NCI-H1092 treated with DMSO at 0.1 percent for 48 hours (cell line): ENCODE data around the gene OTUD4.
"Not testable (repeated sequence)": the region's sequence is repeated elsewhere in the genome, so short reads cannot be mapped to it uniquely, and the experiment has no call there.

ENCODE experiments used
- DNase-seq: peaks from one replicate; lab custom pipeline; 2025; lab: John Stamatoyannopoulos, UW

The OTUD4 gene

DNA sequence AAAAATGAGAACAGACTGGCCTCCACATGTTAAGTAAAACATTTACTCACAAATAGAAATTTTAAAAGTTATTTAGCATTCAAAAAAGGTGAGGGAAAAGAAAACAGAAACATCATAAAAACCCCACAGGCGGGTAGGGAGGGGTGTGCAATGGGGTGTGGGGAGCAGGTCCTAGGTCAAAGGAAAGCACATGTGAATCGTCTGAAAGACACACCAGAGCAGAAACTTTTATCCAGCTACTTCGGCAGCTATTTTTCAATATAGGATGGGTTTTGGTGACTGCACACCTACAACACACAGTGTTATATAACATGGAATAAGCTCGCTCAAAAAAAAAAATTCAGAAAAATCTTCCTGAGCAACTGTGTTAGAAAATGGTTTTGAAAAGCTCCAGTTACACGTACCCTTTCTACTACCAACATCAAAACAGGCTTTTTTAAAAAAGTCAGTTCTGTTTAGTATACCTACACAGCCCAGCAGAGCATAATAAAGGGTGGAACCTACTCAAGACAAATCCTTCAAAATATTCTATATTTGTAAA, 1.6 kb downstream of the OTUD4 start:
- DNase-seq, result no peak

- no peak for DNase-seq
Measured at GRCh38 chr4:145177906-145178538, 2.4 kb downstream of the OTUD4 start.

DNA sequence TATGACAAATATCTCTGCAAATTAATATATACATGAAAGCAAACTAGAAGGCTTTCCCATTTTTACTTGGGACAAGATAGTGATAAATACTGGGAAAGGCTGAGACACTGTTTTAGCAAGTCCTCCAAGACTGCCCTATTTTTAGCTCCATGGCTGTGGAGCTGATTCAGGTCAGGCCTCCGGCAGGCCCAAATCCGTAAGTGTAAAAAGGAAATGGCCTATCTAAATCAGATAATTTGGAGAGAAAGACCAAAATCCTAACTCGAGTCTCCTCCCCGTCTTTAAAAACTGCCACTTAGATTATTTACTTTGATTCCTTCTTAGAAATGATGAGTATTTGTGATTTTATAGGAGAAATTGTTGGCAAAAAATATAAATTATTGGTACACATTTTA, 2.9 kb downstream of the OTUD4 start:
- no peak for DNase-seq

DNA sequence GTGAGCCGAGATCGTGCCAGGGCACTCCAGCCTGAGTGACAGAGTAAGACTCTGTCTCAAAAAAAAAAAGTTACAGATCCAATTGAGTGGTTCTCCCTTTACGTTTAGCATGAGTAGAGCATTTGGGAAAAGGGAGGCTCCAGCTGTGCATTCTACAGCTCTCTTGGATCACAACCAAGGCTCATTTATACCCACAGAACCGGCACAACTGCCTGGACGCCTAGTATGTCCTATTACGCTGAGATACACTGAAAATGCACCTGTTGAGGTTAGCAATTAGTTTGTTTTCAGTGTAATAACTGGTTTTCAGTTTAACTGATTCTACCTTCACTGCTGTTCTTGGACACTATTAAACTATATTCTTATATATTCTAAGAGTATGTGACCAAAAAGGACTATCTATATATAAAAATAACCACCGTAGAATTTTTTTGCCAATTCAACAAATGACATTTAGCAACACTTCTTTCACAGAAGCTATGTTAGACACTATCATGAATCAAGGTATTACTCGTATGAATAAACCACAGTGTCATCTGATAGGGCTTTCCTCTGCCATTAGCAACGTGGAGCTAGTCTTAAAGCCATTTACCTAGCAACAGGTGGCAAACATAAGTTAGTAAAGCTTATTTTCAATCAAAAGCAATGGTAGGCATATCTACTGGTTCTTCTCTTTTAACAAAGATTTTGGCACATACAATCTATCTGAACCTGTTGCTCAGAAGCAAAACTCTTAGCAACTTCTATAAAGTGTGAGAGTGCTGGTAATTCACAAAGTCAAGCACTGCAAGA, 3.6 kb downstream of the OTUD4 start:
- DNase-seq, result no peak

GRCh38 chr4:145171911-145172310, 8.5 kb downstream of the OTUD4 start:
- no peak for DNase-seq

DNA sequence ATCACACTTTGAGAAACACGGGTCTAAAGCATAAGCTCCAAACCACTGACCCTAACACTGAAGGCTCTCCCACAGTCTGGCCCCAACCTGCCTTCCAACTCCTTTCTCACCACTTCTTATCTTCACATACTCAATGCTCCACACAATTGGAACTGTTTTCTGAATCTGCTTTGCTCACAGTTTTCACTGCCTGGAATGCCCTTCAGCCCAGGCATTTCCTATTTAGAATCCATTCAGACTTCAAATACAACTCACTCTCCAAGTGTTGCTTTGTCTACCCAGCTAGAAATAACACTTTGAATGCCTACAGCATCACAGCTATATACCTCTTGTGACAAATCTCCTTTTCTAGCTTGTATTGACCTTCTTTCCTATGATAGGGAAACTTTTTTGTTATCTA, 10.2 kb downstream of the OTUD4 start:
- no peak for DNase-seq

DNA sequence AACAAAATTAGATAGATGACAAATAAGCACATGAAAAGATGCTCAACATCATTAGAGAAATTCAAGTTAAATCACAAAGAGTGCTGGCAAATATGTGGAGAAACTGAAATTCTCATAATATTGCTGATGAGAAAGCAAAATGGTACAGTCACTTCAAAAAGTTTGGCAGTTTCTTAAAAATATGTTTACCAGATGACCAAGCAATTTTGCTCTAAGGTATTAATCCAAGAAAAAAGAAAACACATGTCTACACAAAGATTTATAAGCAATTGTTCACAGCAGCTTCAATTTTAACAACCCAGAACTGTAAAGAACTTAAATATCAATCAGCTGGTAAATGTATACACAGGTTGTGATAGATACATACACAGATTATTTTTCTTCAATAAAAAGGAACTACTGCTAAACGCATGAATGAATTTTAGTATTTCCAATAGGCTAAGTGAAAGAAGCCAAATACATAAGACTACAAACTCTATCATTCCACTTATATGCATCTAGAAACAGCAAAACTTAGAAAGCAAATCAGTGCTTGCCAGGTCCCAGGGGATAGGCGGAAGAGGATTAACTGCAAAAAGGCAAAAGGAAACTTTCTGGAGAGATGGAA, 11.7 kb downstream of the OTUD4 start:
- DNase-seq, result no peak

DNA sequence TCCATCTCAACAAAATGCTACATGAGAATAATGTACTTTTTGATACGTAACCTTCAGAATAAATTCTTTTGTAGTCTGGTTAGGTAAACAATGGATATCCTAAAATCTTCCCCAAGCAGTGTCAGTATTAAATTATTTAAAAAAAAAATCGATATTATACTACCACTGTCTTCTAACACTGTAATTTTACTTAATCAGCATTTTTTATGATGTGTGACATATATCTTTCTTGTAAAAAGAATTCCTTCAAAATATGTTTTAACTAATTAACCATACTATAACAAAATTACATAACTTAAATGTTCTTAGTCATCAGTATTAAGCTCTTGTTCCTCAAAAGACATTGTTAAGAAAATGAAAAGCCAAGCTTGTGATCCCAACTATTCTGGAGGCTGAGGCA, 12.5 kb downstream of the OTUD4 start:
- no peak for DNase-seq

DNA sequence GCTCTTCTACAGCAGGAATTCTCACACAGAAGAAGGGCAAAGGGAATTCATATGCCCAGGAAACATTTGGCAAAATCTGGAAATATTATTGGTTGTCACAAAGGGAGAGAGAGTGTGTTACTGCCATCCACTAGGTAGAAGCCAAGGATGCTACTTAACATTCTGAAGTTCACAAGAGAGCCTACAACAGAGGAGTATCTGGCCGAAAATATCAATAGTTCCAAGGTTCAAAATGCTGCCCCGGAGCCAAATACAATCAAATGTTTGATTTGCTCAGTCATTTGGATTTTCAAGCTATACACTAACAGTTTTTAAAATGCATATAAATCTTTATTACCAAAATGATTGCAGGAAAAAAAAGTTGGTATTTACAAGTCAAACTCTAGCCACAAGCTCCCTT, 18.8 kb downstream of the OTUD4 start:
- no peak for DNase-seq

DNA sequence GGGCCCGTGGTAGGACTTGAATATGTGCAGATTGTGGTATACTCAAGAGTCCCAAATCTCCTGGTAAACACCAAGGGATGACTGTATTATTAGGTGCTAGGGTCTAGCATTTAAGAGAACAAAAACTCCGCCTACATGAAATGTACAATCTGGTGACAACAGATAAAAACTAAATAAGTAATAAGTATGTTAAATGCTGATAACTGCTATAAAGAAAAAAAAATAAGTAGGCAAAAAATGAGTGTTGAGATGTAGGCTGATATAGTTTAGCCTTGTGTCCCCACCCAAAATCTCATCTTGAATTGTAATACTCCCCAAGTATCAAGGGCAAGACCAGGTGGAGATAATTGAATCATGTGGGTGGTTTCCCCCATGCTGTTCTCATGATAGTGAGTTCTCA, 23.4 kb downstream of the OTUD4 start:
- DNase-seq, result no peak

DNA sequence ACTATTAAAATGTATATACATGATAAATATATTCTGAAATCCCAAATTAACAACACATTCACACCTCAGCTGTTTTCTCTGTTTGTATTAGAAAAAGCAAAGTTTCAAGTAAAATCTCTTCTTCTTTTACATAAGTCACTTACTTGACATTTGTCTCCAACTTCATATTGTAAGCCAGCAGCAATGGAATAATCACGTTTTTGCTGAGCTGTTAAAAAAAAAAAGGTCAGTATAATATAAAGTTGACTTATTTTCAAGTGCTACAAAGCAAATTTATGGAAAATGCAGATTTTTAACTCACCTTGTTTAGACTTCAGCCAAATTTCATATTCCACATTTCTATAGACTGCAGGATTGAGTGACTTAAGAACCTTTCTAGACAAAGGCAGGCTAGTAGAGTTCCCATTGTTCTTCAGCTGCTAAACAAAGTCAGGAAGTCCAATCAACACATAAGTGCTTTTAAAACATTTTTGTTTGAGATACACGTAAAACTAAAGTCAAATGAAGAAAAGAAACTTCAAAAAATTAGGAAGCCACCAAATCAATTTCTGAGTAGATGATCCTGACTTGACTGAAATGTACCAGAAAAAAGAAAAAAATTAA, 25.0 kb downstream of the OTUD4 start:
- DNase-seq, result no peak

DNA sequence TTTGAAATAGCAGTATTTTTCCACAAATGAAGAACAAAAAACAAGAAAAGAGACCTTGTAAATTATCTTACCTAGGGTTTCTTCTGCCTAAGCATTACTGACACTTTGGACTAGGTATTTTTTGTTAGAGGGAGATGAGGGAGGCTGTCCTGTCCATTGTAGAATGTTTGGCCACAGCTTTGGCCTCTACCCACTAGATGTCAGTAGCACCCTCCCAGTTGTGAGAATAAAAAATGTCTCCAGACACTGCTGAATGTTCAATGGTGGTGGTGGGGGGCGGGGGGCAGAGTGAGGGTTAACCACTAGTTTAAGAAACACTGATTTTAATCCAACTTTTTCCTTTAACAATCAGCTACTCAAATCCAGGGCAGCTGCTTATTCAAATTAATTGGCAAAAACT, 25.8 kb downstream of the OTUD4 start:
- DNase-seq, result no peak

GRCh38 chr4:145153904-145154298, 26.5 kb downstream of the OTUD4 start:
- DNase-seq, result no peak

- DNase-seq, result no peak
Measured at GRCh38 chr4:145153181-145153903, 27.0 kb downstream of the OTUD4 start.

DNA sequence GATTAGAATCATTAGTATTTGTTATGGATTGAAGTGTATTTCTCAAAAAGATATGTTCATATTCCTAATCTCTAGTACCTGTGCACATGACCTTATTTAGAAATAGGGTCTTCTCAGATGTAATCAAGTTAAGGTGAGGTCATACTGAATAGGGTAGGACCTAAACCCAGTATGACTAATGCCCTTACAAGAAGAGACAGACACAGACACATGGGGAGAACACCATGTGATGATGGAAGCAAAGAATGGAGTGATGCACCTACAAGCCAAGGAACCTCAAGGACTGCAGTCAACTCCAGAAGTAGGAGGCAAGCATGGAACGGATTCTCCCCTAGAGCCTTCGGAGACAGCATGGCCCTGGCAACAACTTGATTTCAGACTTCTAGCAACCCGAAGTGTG, 31.4 kb downstream of the OTUD4 start:
- no peak for DNase-seq

DNA sequence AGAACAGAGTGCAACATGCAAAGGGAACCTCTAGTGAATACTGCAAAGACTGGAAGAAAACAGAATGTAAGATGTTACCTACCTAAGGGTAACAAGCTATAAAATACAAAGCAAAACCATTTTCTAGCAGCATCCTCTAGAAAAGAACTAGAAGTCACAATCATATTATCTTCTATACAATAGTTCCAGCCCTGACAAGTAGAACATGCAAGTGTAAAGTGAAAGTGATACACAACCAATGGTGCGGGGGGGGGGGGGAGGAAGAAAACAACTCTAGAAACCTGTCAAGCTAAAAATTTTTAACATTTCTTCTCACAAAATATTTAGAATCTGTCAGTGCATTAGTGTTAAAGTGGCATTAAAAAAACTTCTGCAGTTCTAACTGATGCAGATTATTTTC, 44.2 kb downstream of the OTUD4 start:
- not testable (repeated sequence) for DNase-seq

DNA sequence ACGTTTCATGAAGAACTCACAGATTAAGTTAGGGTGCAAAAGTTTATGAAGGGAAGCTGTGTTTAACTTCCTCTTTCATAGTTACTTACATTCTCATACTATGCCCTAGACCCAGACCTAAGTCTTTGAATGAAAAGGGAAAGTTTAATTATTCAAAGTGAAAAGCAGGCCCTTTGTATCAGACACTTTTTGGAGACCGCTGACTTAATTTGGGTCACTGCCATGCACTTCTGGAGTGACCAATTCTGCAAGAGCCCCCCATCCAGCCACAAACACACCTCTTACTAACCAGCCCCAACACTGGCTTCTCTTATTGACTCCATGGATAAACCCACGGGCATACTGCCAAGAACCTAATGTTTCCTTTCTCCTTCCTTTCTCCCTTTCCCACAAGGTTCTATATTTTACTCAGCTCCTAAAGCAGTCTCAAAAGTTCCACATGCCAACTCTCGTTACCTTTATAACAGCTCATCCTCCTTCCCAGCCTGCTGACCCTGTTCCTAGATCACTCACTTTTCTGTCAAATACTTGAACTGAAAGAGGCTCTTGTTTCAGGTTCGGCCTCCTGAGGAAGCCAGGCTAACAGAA, 47.8 kb downstream of the OTUD4 start:
- DNase-seq, result no peak

- no peak for DNase-seq
Measured at GRCh38 chr4:145131848-145132247, 48.5 kb downstream of the OTUD4 start.

GRCh38 chr4:145130788-145131399, 49.5 kb downstream of the OTUD4 start:
- DNase-seq, result no peak

- DNase-seq, result no peak
Measured at GRCh38 chr4:145130130-145130529, 50.3 kb downstream of the OTUD4 start.

DNA sequence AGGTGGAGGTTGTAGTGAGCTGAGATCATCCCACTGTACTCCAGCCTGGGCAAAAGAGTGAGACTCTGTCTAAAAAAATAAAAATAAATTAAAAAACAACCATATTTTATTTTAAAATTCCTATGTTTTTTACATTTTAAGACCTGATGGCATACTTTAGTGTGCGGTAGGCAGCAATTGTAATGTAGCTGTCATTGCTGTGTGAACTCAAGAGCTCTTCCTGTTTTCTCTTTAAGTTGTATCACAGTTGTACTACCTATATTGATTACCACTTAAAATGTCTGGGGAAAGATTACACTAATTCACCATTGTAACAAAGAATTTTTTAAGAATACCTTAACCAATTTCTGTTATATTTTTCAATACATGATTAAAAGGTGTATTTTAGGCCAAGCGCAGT, 55.0 kb downstream of the OTUD4 start:
- DNase-seq, result no peak
